Ishikawa (cell line): ENCODE measurements around the gene TFAP2A.

Experiments used
- CEBPB ChIP-seq: IDR thresholded peaks from 2 replicates; pipeline ENCODE4 v1.6.1; 2012
- CREB1 ChIP-seq: IDR thresholded peaks from 2 replicates; pipeline ENCODE4 v1.6.1; 2012; ENCODE audit warnings: low read depth
- EGR1 ChIP-seq: IDR thresholded peaks from 2 replicates; pipeline ENCODE4 v1.6.1; 2012
- EP300 ChIP-seq: IDR thresholded peaks from 2 replicates; pipeline ENCODE4 v1.6.1; 2012; ENCODE audit warnings: borderline replicate concordance
- FOXM1 ChIP-seq: IDR thresholded peaks from 2 replicates; pipeline ENCODE4 v1.6.1; 2012; ENCODE audit warnings: low read depth, borderline replicate concordance
- NFIC ChIP-seq: IDR thresholded peaks from 2 replicates; pipeline ENCODE4 v1.6.1; 2012
- RAD21 ChIP-seq: IDR thresholded peaks from 2 replicates; pipeline ENCODE4 v1.6.1; 2012; ENCODE audit warnings: low read depth
- TAF1 ChIP-seq: IDR thresholded peaks from 2 replicates; pipeline ENCODE4 v1.6.1; 2012; ENCODE audit warnings: low read depth, mild to moderate bottlenecking
- TCF12 ChIP-seq: IDR thresholded peaks from 2 replicates; pipeline ENCODE4 v1.6.1; 2012; ENCODE audit warnings: low read depth
- TEAD4 ChIP-seq: IDR thresholded peaks from 2 replicates; pipeline ENCODE4 v1.6.1; 2012
- YY1 ChIP-seq: IDR thresholded peaks from 2 replicates; pipeline ENCODE4 v1.6.1; 2012; ENCODE audit warnings: low read depth
- ZBTB7A ChIP-seq: IDR thresholded peaks from 2 replicates; pipeline ENCODE4 v1.6.1; 2012; ENCODE audit warnings: low read depth
- TF ChIP-seq, protein P1 (sequence below): IDR thresholded peaks from 2 replicates; pipeline ENCODE4 v1.6.1; 2012
- TF ChIP-seq, protein P2 (sequence below): IDR thresholded peaks from 2 replicates; pipeline ENCODE4 v1.6.1; 2012
- TF ChIP-seq, protein P3 (sequence below): IDR thresholded peaks from 2 replicates; pipeline ENCODE4 v1.6.1; 2012; ENCODE audit warnings: low read depth, mild to moderate bottlenecking

Gene TFAP2A

DNA sequence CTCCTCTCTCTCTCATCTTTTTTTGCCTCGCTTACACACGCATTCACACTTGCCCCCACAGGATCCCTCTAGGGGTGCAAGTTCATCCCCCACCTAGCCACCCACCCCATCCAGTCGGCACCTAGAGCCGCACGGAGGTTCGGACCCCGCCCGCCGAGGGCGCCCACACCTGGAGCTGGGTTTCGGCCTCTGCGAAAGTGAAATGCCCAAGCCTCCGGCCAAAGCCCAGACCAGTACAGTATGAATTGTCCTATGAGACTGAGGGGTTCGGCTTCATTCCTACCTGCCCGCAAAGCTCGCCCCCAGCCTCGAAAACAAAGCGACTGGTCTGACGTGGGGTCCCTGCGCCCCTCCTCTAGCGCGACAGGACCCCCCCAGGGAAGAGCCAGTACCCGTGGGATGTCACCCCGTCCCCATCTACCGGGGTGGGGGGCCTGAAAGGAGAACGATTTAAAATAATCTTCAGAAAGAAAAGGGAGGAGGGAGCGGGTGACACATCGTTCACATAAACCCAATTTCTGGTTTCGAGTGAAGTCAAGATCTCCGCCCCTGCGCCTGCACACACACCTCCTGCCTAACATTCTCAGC lies 1.5 kb downstream of the TFAP2A start:
- 0 out of 2 replicates have a peak, but pooled peaks have one; percentile 2 for TF ChIP-seq YY1
- peak; percentile 25; the same call in 1 of the 2 replicates for TF ChIP-seq ZBTB7A
- TF ChIP-seq TCF12 = no peak

DNA sequence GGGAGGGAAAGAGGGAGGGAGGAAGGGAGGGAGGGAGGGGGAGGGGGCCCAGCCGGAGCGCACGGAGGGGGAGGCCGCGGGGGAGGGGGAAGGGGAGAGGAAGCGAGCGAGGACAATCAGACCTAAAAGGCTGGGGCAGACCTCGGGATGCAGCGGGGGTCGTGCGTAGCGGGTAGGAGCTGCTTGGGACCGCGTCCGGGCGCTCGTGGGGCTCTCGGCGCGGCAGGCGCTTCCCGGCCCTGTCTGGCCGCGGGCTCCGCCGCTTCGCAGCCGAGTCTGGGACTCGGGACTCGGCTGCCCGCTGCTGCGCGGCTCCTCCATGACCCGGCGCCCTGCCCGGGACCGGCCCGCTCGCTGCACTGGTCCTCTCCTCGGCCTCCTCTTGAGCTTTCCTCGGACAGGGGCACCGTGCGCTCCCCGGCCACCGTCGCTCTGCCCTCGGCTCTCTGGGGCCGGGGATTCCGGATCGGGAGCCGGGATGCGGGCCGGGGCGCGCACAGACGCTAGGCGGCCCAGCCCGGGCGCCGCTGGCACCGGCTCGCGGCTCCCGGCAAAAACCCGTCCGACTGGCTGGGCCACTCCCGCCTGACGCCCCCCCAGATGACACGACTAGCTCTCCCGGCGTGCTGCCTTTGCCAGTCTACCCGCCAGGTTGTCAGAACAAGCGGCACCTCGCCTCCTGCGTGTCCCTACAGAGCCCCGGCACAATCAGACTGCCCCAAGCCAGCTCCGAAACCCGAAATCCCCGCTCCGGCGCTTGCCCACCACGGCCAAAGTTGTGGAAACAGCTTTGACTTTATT lies 2.2 kb downstream of the TFAP2A start:
- TF ChIP-seq RAD21 (no peak), FOXM1 (no peak), NFIC (peak; percentile 45; the same call in 1 of the 2 replicates), TCF12 (0 out of 2 replicates have a peak, but pooled peaks have one; percentile 24), ZBTB7A (no peak; the same call in 1 of the 2 replicates), EGR1 (no peak), EP300 (peak; percentile 24; the same call in 1 of the 2 replicates), TAF1 (peak; percentile 35; the same call in 1 of the 2 replicates), CREB1 (no peak), YY1 (no peak), CEBPB (no peak)
- TF ChIP-seq, protein P1, sequence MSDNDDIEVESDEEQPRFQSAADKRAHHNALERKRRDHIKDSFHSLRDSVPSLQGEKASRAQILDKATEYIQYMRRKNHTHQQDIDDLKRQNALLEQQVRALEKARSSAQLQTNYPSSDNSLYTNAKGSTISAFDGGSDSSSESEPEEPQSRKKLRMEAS = peak; percentile 48; the same call in 1 of the 2 replicates
- TF ChIP-seq, protein P2, sequence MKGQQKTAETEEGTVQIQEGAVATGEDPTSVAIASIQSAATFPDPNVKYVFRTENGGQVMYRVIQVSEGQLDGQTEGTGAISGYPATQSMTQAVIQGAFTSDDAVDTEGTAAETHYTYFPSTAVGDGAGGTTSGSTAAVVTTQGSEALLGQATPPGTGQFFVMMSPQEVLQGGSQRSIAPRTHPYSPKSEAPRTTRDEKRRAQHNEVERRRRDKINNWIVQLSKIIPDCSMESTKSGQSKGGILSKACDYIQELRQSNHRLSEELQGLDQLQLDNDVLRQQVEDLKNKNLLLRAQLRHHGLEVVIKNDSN = no peak

DNA sequence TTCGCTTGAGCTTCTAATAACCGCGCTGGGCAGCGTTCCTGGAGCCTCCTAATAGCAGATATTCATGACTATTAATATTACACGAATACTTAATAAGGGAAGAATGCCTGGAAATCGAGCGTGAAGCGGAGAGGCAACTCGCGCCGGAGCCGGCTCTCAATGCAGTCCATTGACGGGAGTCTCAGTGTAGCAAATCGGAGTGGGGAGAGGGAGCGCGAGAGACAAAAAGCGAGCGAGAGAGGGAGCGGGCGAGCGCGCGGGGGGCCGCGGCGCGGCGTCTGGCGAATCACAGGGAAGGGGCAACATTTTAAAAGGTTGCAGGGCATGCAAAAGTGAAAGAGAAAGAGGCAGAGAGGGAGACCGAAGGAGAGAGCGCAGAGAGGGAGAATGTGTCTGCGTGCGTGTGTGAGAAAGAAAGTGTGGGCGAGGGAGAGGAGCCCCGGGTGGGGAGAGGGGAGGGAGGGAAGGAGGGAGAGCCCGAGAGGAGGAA lies 2.9 kb downstream of the TFAP2A start:
- TF ChIP-seq, protein P1 = no peak
- TF ChIP-seq EGR1 (0 out of 2 replicates have a peak, but pooled peaks have one; percentile 7), CREB1 (no peak)

DNA sequence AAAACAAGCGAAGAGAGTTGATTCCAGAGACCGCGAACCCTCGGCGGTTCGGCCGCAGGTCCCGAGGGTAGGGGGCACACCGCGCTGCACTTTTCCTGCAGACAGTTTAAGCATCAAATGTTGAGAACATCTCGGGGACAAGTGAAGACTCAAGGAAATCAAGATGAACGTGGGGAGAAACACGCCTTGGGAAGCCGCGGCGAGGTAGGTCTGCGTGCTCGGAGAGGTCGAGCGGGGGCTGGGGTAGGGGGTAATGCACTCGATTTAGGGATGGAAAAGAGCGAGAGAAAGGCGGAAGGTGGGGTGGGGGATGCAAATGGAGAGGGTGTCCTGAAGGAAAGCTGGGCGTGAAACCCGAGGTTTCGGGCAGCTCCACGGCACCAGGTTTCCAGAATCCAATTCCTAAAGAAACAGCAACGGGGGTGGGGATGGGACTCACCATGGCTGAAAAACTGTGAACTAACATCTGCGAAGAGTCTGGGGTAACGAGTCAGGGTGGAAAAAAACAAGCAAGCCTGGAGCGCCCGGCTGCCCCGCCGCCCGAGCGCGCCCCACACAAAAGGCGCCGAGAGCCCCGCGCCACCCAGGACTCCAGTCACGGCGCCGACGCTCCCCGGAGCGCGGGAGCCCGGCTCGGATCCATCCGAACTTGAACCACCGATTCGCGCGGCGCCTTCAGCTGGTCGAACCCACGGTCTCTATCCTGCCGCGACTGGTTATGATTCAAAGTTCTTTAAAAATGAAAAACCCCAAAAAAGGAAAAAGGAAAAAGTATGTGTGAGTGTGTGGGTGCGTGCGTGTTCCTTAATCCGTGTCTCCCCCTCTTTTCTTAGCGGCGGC lies 3.5 kb downstream of the TFAP2A start:
- TF ChIP-seq ZBTB7A (no peak), YY1 (no peak), RAD21 (no peak), EP300 (no peak), NFIC (no peak), EGR1 (no peak), TAF1 (no peak), CREB1 (no peak), FOXM1 (no peak), TCF12 (no peak), TEAD4 (no peak), CEBPB (no peak)
- TF ChIP-seq, protein P3, sequence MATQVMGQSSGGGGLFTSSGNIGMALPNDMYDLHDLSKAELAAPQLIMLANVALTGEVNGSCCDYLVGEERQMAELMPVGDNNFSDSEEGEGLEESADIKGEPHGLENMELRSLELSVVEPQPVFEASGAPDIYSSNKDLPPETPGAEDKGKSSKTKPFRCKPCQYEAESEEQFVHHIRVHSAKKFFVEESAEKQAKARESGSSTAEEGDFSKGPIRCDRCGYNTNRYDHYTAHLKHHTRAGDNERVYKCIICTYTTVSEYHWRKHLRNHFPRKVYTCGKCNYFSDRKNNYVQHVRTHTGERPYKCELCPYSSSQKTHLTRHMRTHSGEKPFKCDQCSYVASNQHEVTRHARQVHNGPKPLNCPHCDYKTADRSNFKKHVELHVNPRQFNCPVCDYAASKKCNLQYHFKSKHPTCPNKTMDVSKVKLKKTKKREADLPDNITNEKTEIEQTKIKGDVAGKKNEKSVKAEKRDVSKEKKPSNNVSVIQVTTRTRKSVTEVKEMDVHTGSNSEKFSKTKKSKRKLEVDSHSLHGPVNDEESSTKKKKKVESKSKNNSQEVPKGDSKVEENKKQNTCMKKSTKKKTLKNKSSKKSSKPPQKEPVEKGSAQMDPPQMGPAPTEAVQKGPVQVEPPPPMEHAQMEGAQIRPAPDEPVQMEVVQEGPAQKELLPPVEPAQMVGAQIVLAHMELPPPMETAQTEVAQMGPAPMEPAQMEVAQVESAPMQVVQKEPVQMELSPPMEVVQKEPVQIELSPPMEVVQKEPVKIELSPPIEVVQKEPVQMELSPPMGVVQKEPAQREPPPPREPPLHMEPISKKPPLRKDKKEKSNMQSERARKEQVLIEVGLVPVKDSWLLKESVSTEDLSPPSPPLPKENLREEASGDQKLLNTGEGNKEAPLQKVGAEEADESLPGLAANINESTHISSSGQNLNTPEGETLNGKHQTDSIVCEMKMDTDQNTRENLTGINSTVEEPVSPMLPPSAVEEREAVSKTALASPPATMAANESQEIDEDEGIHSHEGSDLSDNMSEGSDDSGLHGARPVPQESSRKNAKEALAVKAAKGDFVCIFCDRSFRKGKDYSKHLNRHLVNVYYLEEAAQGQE = no peak
- TF ChIP-seq, protein P1 = no peak
- TF ChIP-seq, protein P2 = no peak

DNA sequence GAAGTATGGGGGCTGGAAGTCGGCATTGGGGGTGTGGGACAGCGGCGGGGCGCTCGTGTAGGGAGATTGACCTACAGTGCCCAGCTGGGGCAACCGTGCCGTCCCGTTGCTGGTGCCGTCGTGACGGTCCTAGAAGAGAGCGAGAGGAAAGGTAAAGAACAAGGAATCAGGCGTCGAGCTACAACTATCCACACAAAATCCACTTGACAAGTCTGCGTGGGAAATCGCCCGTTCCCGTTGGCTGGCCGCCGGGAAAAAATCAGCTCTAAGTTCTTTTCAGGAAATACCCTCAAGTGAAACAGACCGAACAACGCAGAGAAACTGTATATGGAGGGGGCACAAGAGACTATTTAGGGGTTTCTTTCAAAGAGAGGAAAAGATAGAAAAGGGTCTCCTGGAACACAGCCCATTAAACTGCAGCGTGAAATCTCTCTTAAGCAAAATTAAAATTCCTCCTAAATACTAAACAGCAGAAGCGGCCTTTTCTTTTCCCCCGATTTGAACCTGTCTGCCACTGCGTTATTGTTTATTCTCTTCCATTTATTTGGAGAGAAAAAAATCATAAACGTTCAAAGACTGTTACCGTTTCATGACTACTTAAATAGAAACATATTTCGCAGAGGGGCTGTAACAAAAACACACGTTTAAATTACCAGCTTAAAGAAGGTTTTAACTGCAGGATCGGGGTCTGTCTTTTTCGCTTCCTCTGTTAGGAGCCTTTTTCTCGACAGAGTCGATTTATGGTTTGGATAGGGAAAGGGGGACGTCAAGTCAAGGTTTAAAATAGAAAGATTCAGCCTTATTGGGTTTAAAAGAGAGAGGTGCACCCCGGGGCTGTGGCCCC lies 4.4 kb downstream of the TFAP2A start:
- no peak for TF ChIP-seq EGR1
- no peak for TF ChIP-seq TAF1
- no peak for TF ChIP-seq TEAD4
- TF ChIP-seq, protein P1 = no peak
- TF ChIP-seq, protein P2 = no peak
- no peak for TF ChIP-seq FOXM1
- no peak for TF ChIP-seq CREB1
- no peak for TF ChIP-seq RAD21
- no peak for TF ChIP-seq NFIC
- TF ChIP-seq TCF12 = no peak
- TF ChIP-seq CEBPB = no peak
